Neutrophil (primary cell): Measurements from ENCODE around the gene OR10T2.

Experiments
- H3K27ac ChIP-seq: fragments of 200-600 bp; sonication (generic); 2 replicates; pipeline ENCODE4 v1.5.1; 2016; ENCODE audit warnings: mild to moderate bottlenecking, moderate library complexity
- H3K27me3 ChIP-seq: fragments of 200-600 bp; sonication (generic); 2 replicates; pipeline ENCODE4 v1.6.0; 2016; ENCODE audit warnings: mild to moderate bottlenecking
- H3K36me3 ChIP-seq: fragments of 200-600 bp; sonication (generic); 2 replicates; pipeline ENCODE4 v1.5.1; 2017
- H3K4me1 ChIP-seq, 2 experiments: fragments of 200-600 bp in 1 of 2; sonication (generic) in 1 of 2; 1 replicate in 1 of 2; 2 replicates in 1 of 2; pipeline versions ENCODE4 v1.5.1 to v1.6.1; 2013 to 2016; ENCODE audit warnings: low read depth in 1 of 2, low read length in 1 of 2, mild to moderate bottlenecking in 1 of 2, moderate library complexity in 1 of 2; ENCODE audit not compliant: control insufficient read depth in 1 of 2, insufficient read depth in 1 of 2
- H3K4me3 ChIP-seq, 2 experiments: fragments of 200-600 bp in 1 of 2; sonication (generic) in 1 of 2; 1 replicate in 1 of 2; 2 replicates in 1 of 2; pipeline ENCODE4 v1.5.1; 2013 to 2016; ENCODE audit warnings: low read depth in 1 of 2, low read length in 1 of 2, mild to moderate bottlenecking in 1 of 2, moderate library complexity in 1 of 2
- H3K9me3 ChIP-seq: fragments of 200-600 bp; sonication (generic); 2 replicates; pipeline ENCODE4 v1.5.1; 2016
- CTCF ChIP-seq: fragments of 200-600 bp; sonication (generic); IDR thresholded peaks from 2 replicates; pipeline ENCODE4 v1.5.1; 2016; ENCODE audit warnings: antibody characterized with exemption

Gene OR10T2

GRCh38 chr1:158422212-158422611 is 22.9 kb upstream of the OR10T2 start:
- Histone ChIP-seq H3K9me3 (no peaks in the 10 kb centered on the region), H3K36me3 (no peaks in the 10 kb centered on the region), H3K27me3 (no peaks in the 10 kb centered on the region), H3K4me3 (no peak overlapping the region), H3K27ac (no peak overlapping the region), H3K4me1 (peaks cover 8 to 9% of the 10 kb centered on the region in 2 experiments)
- no peak for TF ChIP-seq CTCF

GRCh38 chr1:158417586-158417985 is 18.3 kb upstream of the OR10T2 start:
- TF ChIP-seq CTCF = no peak
- Histone ChIP-seq H3K36me3 (no peaks in the 10 kb centered on the region), H3K4me1 (no peaks in the 10 kb centered on the region), H3K4me3 (no peak overlapping the region), H3K27me3 (no peaks in the 10 kb centered on the region), H3K9me3 (no peaks in the 10 kb centered on the region), H3K27ac (no peak overlapping the region)

GRCh38 chr1:158414651-158415345 is 15.5 kb upstream of the OR10T2 start:
- Histone ChIP-seq H3K27me3 (no peaks in the 10 kb centered on the region), H3K4me3 (no peak overlapping the region), H3K36me3 (no peaks in the 10 kb centered on the region), H3K27ac (no peak overlapping the region), H3K4me1 (no peaks in the 10 kb centered on the region), H3K9me3 (no peaks in the 10 kb centered on the region)
- TF ChIP-seq CTCF = no peak

GRCh38 chr1:158407092-158407491 is 7.8 kb upstream of the OR10T2 start:
- H3K27me3 ChIP-seq = no peaks in the 10 kb centered on the region
- no peak overlapping the region for H3K4me3 ChIP-seq
- no peak for TF ChIP-seq CTCF
- no peak overlapping the region for H3K27ac ChIP-seq
- H3K4me1 ChIP-seq = no peaks in the 10 kb centered on the region
- H3K9me3 ChIP-seq = no peaks in the 10 kb centered on the region
- no peaks in the 10 kb centered on the region for H3K36me3 ChIP-seq

- no peaks in the 10 kb centered on the region for H3K9me3 ChIP-seq
These were observed 1.6 kb upstream of the OR10T2 start for GRCh38 chr1:158400871-158401270.

More at GRCh38 chr1:158400871-158401270, 1.6 kb upstream of the OR10T2 start:
- H3K36me3 ChIP-seq = no peaks in the 10 kb centered on the region
- no peak for TF ChIP-seq CTCF
- H3K4me3 ChIP-seq = no peak overlapping the region
- H3K27ac ChIP-seq = no peak overlapping the region
- H3K4me1 ChIP-seq = no peaks in the 10 kb centered on the region
- no peaks in the 10 kb centered on the region for H3K27me3 ChIP-seq
